ENCODE data around the gene NXPH2. TPM values are rescaled to one million over a fixed set of nuclear protein-coding genes. Genes with fewer than 3 reads are reported as not detected.

Gene NXPH2
- total RNA-seq, 2 experiments from 2014 or later = not detected

GRCh38 chr2:138720035-138720838, 60.0 kb downstream of the NXPH2 start:
- ChIA-PET POLR2A (no interaction called here), CTCF (interaction anchor here (1.2 kb wide), 1 partner anchor 11 kb away, joined by 3 read pairs; no protein-coding TSS in a partner anchor)
- H3K4me3 Mint-ChIP-seq = no peak overlapping the region
- H3K27ac Mint-ChIP-seq = no peak overlapping the region
- DNase-seq = no peak
- H3K27me3 Mint-ChIP-seq = peaks cover 6% of the 10 kb centered on the region
- intact Hi-C loops (cut with micrococcal nuclease) = no loop called here
- no peaks in the 10 kb centered on the region for H3K36me3 Mint-ChIP-seq
- H3K9me3 Mint-ChIP-seq = no peaks in the 10 kb centered on the region
- no peaks in the 10 kb centered on the region for H3K4me1 Mint-ChIP-seq (ENCODE audit: low read depth)

GRCh38 chr2:138718405-138718804, 61.8 kb downstream of the NXPH2 start:
- Mint-ChIP-seq H3K36me3 (no peaks in the 10 kb centered on the region), H3K27me3 (peaks cover 6% of the 10 kb centered on the region), H3K4me3 (no peak overlapping the region), H3K4me1 (ENCODE audit: low read depth) (no peaks in the 10 kb centered on the region), H3K9me3 (no peaks in the 10 kb centered on the region), H3K27ac (no peak overlapping the region)
- DNase-seq = no peak
- CTCF ChIA-PET = interaction anchor here (1.5 kb wide), 1 partner anchor 109 kb away, joined by 4 read pairs; no protein-coding TSS in a partner anchor
- POLR2A ChIA-PET = no interaction called here
- intact Hi-C loops (cut with micrococcal nuclease) = no loop called here

GRCh38 chr2:138716183-138716582, 64.0 kb downstream of the NXPH2 start:
- no peak for DNase-seq
- no peaks in the 10 kb centered on the region for H3K4me1 Mint-ChIP-seq (ENCODE audit: low read depth)
- no peak overlapping the region for H3K27ac Mint-ChIP-seq
- H3K9me3 Mint-ChIP-seq = no peaks in the 10 kb centered on the region
- H3K36me3 Mint-ChIP-seq = no peaks in the 10 kb centered on the region
- peaks cover 9% of the 10 kb centered on the region for H3K27me3 Mint-ChIP-seq
- intact Hi-C loops (cut with micrococcal nuclease) = no loop called here
- CTCF ChIA-PET = no interaction called here
- POLR2A ChIA-PET = no interaction called here
- no peak overlapping the region for H3K4me3 Mint-ChIP-seq

- POLR2A ChIA-PET = no interaction called here
- no peak for DNase-seq
- Mint-ChIP-seq H3K36me3 (no peaks in the 10 kb centered on the region), H3K27me3 (peaks cover 8% of the 10 kb centered on the region), H3K27ac (no peak overlapping the region), H3K4me3 (no peak overlapping the region), H3K4me1 (ENCODE audit: low read depth) (no peaks in the 10 kb centered on the region), H3K9me3 (no peaks in the 10 kb centered on the region)
- intact Hi-C loops (cut with micrococcal nuclease) = no loop called here
- CTCF ChIA-PET = no interaction called here
Measured at GRCh38 chr2:138713504-138713903, 66.7 kb downstream of the NXPH2 start.

- no peaks in the 10 kb centered on the region for H3K36me3 Mint-ChIP-seq
- no peak for DNase-seq
- no peak overlapping the region for H3K4me3 Mint-ChIP-seq
- peaks cover 8% of the 10 kb centered on the region for H3K27me3 Mint-ChIP-seq
- CTCF ChIA-PET = no interaction called here
- H3K9me3 Mint-ChIP-seq = no peaks in the 10 kb centered on the region
- H3K27ac Mint-ChIP-seq = no peak overlapping the region
- no peaks in the 10 kb centered on the region for H3K4me1 Mint-ChIP-seq (ENCODE audit: low read depth)
- POLR2A ChIA-PET = no interaction called here
- intact Hi-C loops (cut with micrococcal nuclease) = no loop called here
Measured at GRCh38 chr2:138713069-138713496, 67.1 kb downstream of the NXPH2 start.

GRCh38 chr2:138712212-138712979, 67.8 kb downstream of the NXPH2 start:
- Mint-ChIP-seq H3K27ac (no peak overlapping the region), H3K9me3 (no peaks in the 10 kb centered on the region), H3K4me1 (ENCODE audit: low read depth) (no peaks in the 10 kb centered on the region), H3K4me3 (no peak overlapping the region), H3K36me3 (no peaks in the 10 kb centered on the region), H3K27me3 (peaks cover 5% of the 10 kb centered on the region)
- CTCF ChIA-PET = no interaction called here
- intact Hi-C loops (cut with micrococcal nuclease) = no loop called here
- no peak for DNase-seq
- POLR2A ChIA-PET = no interaction called here

- POLR2A ChIA-PET = no interaction called here
- intact Hi-C loops (cut with micrococcal nuclease) = no loop called here
- DNase-seq = no peak
- H3K27me3 Mint-ChIP-seq = peaks cover 4% of the 10 kb centered on the region
- no peak overlapping the region for H3K27ac Mint-ChIP-seq
- no peak overlapping the region for H3K4me3 Mint-ChIP-seq
- H3K9me3 Mint-ChIP-seq = no peaks in the 10 kb centered on the region
- CTCF ChIA-PET = no interaction called here
- no peaks in the 10 kb centered on the region for H3K36me3 Mint-ChIP-seq
- H3K4me1 Mint-ChIP-seq (ENCODE audit: low read depth) = no peaks in the 10 kb centered on the region
Measured at GRCh38 chr2:138711812-138712211, 68.4 kb downstream of the NXPH2 start.

GRCh38 chr2:138708682-138709241, 71.4 kb downstream of the NXPH2 start:
- H3K4me3 Mint-ChIP-seq = no peak overlapping the region
- CTCF ChIA-PET = interaction anchor here (0.9 kb wide), 1 partner anchor 11 kb away, joined by 3 read pairs; no protein-coding TSS in a partner anchor
- DNase-seq = no peak
- H3K27me3 Mint-ChIP-seq = peaks cover 4% of the 10 kb centered on the region
- no peaks in the 10 kb centered on the region for H3K9me3 Mint-ChIP-seq
- POLR2A ChIA-PET = no interaction called here
- H3K27ac Mint-ChIP-seq = no peak overlapping the region
- intact Hi-C loops (cut with micrococcal nuclease) = no loop called here
- no peaks in the 10 kb centered on the region for H3K36me3 Mint-ChIP-seq
- no peaks in the 10 kb centered on the region for H3K4me1 Mint-ChIP-seq (ENCODE audit: low read depth)

- no peaks in the 10 kb centered on the region for H3K4me1 Mint-ChIP-seq (ENCODE audit: low read depth)
- H3K4me3 Mint-ChIP-seq = no peak overlapping the region
- H3K27me3 Mint-ChIP-seq = peaks cover 4% of the 10 kb centered on the region
- no peaks in the 10 kb centered on the region for H3K36me3 Mint-ChIP-seq
- H3K27ac Mint-ChIP-seq = no peak overlapping the region
- H3K9me3 Mint-ChIP-seq = no peaks in the 10 kb centered on the region
- CTCF ChIA-PET = no interaction called here
- no peak for DNase-seq
- intact Hi-C loops (cut with micrococcal nuclease) = no loop called here
- POLR2A ChIA-PET = no interaction called here
Measured at GRCh38 chr2:138707392-138708074, 72.7 kb downstream of the NXPH2 start.

- no peak for DNase-seq
- Mint-ChIP-seq H3K9me3 (no peaks in the 10 kb centered on the region), H3K4me1 (ENCODE audit: low read depth) (no peaks in the 10 kb centered on the region), H3K27me3 (no peaks in the 10 kb centered on the region), H3K27ac (no peak overlapping the region), H3K36me3 (no peaks in the 10 kb centered on the region), H3K4me3 (no peak overlapping the region)
- intact Hi-C loops (cut with micrococcal nuclease) = no loop called here
- CTCF ChIA-PET = no interaction called here
- POLR2A ChIA-PET = no interaction called here
Measured at GRCh38 chr2:138703242-138703641, 76.9 kb downstream of the NXPH2 start.

- ChIA-PET CTCF (no interaction called here), POLR2A (no interaction called here)
- no peak overlapping the region for H3K27ac Mint-ChIP-seq
- H3K4me3 Mint-ChIP-seq = no peak overlapping the region
- intact Hi-C loops (cut with micrococcal nuclease) = no loop called here
- no peaks in the 10 kb centered on the region for H3K36me3 Mint-ChIP-seq
- H3K4me1 Mint-ChIP-seq (ENCODE audit: low read depth) = no peaks in the 10 kb centered on the region
- no peaks in the 10 kb centered on the region for H3K9me3 Mint-ChIP-seq
- no peak for DNase-seq
- H3K27me3 Mint-ChIP-seq = no peaks in the 10 kb centered on the region
Measured at GRCh38 chr2:138700716-138701115, 79.5 kb downstream of the NXPH2 start.

GRCh38 chr2:138699421-138699820, 80.8 kb downstream of the NXPH2 start:
- no peaks in the 10 kb centered on the region for H3K4me1 Mint-ChIP-seq (ENCODE audit: low read depth)
- ChIA-PET POLR2A (no interaction called here), CTCF (no interaction called here)
- H3K27me3 Mint-ChIP-seq = peaks cover 3% of the 10 kb centered on the region
- intact Hi-C loops (cut with micrococcal nuclease) = no loop called here
- no peak overlapping the region for H3K4me3 Mint-ChIP-seq
- no peaks in the 10 kb centered on the region for H3K9me3 Mint-ChIP-seq
- no peak for DNase-seq
- no peaks in the 10 kb centered on the region for H3K36me3 Mint-ChIP-seq
- H3K27ac Mint-ChIP-seq = no peak overlapping the region

Data from activated CD4-positive, alpha-beta memory T cell treated with anti-CD3 and anti-CD28 coated beads for 36 hours (primary cell).